ENCODE results near the gene GNAI2. TPM values are rescaled to one million over a fixed set of nuclear protein-coding genes. Genes with fewer than 3 reads are reported as not detected.

The GNAI2 gene
- total RNA-seq, 4 donors from 2014 or later, result 123 to 325 (median 173) TPM

DNA sequence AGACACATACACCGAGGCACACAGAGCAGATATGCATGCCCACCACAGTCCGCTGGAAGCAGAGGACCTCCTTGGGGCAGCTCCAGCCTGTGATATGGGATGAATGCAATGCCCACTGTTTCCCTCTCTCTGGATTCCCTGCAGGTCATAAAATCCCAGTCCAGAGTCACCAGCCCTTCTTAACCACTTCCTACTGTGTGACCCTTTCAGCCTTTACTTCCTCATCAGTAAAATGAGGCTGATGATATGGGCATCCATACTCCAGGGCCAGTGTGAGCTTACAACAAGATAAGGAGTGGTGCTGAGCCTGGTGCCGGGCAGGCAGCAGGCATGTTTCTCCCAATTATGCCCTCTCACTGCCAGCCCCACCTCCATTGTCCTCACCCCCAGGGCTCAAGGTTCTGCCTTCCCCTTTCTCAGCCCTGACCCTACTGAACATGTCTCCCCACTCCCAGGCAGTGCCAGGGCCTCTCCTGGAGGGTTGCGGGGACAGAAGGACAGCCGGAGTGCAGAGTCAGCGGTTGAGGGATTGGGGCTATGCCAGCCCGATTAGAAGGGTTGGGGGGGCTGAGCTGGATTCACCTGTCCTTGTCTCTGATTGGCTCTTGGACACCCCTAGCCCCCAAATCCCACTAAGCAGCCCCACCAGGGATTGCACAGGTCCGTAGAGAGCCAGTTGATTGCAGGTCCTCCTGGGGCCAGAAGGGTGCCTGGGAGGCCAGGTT is 44.9 kb upstream of the GNAI2 start, which contains the start of gene GNAT1:
Gene GNAT1, plus strand, starts transcription at position 675 of the 725 bp plus-strand sequence. CDS start 116 bp downstream, outside the sequence.
- DNase-seq, result no peak
- Histone ChIP-seq H3K36me3 (no peaks in the 10 kb centered on the region), H3K4me3 (no peak within 1 kb of the TSS), H3K4me1 (peaks cover 0 to 7% of the 10 kb centered on the region in 2 donors), H3K9me3 (no peaks in the 10 kb centered on the region), H3K27me3 (peaks cover 15 to 17% of the 10 kb centered on the region in 2 donors), H3K27ac (no peak within 1 kb of the TSS)
- intact Hi-C loops (cut with DNase I; ENCODE audit: low total_unique reads), result loop anchor here (5.0 kb wide), 2 partner anchors 36 to 86 kb away; partner anchors contain the start of gene LSMEM2
- no peak for TF ChIP-seq POLR2A (IDR thresholded peaks at IDR 0.05)

DNA sequence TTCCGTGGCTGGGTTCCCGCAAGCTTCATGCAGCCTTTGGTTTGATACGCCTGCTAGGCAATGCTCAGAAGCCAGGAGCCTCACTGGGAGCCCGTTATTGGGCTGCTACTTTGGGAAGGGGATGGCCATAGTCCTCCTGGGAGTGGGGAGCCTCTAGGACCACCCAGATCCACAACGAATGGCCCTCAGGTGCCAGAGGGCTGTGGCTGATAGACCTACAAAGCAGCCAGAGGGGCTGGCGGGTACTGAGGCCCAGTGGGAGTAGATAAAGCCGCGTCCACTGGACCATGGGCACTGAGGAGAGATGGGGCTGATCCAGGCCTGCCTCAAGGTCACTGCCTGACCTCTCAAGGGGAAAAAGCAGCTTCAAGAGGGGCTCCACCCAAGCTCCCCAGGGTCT is 43.9 kb upstream of the GNAI2 start:
- intact Hi-C loops (cut with DNase I; ENCODE audit: low total_unique reads), result loop anchor here (5.0 kb wide), 2 partner anchors 35 to 85 kb away; partner anchors contain the start of gene LSMEM2
- H3K27ac ChIP-seq, result no peak overlapping the region
- H3K4me3 ChIP-seq, result no peak overlapping the region
- H3K27me3 ChIP-seq, result peaks cover 15 to 17% of the 10 kb centered on the region in 2 donors
- no peaks in the 10 kb centered on the region for H3K9me3 ChIP-seq
- H3K36me3 ChIP-seq, result no peaks in the 10 kb centered on the region
- DNase-seq, result no peak
- TF ChIP-seq, protein P1, sequence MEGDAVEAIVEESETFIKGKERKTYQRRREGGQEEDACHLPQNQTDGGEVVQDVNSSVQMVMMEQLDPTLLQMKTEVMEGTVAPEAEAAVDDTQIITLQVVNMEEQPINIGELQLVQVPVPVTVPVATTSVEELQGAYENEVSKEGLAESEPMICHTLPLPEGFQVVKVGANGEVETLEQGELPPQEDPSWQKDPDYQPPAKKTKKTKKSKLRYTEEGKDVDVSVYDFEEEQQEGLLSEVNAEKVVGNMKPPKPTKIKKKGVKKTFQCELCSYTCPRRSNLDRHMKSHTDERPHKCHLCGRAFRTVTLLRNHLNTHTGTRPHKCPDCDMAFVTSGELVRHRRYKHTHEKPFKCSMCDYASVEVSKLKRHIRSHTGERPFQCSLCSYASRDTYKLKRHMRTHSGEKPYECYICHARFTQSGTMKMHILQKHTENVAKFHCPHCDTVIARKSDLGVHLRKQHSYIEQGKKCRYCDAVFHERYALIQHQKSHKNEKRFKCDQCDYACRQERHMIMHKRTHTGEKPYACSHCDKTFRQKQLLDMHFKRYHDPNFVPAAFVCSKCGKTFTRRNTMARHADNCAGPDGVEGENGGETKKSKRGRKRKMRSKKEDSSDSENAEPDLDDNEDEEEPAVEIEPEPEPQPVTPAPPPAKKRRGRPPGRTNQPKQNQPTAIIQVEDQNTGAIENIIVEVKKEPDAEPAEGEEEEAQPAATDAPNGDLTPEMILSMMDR (IDR thresholded peaks at IDR 0.05), result no peak
- peaks cover 0 to 7% of the 10 kb centered on the region in 2 donors for H3K4me1 ChIP-seq

DNA sequence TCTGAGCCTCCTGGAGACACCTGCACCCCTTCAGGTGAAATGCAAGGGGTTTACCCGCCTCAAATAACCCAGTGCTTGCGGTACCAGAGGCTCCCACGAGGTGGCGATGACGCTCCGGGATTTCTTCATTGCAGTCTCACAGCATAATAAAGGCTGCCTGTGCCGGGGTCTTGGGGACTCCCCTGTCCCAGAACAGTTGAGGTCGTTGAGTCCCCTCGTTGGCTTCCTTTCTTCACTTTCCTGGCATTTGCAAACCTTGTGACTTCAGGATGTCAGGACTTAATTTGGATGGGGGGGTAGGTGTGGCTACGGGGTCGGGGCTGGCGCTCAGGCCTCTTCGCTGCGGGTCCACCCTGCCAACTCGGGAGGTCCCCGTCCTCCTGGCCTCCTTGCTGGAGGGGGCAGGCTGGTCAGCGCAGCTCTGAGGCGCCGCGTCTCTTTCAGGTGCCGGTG is 43.3 kb upstream of the GNAI2 start:
- peak; percentile 69 to 72 for DNase-seq
- intact Hi-C loops (cut with DNase I; ENCODE audit: low total_unique reads), result loop anchor here (5.0 kb wide), 2 partner anchors 35 to 85 kb away; partner anchors contain the start of gene LSMEM2

DNA sequence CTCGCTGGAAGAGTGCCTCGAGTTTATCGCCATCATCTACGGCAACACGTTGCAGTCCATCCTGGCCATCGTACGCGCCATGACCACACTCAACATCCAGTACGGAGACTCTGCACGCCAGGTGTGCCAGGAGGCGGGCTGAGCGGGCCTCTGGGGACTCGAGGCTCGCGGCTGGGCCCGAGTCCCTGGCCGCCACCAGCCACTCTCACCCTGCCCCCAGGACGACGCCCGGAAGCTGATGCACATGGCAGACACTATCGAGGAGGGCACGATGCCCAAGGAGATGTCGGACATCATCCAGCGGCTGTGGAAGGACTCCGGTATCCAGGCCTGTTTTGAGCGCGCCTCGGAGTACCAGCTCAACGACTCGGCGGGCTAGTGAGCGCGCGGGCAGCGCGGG is 42.7 kb upstream of the GNAI2 start:
- intact Hi-C loops (cut with DNase I; ENCODE audit: low total_unique reads), result loop anchor here (5.0 kb wide), 2 partner anchors 34 to 84 kb away; partner anchors contain the start of gene LSMEM2
- no peaks in the 10 kb centered on the region for H3K36me3 ChIP-seq

More for the DNA sequence above, 43.3 kb upstream of the GNAI2 start:
- peaks cover 15 to 17% of the 10 kb centered on the region in 2 donors for H3K27me3 ChIP-seq
- H3K9me3 ChIP-seq, result no peaks in the 10 kb centered on the region
- H3K4me3 ChIP-seq, result no peak overlapping the region
- TF ChIP-seq, protein P1 (IDR thresholded peaks at IDR 0.05), result peak; percentile 85 to 93 (median 86)
- TF ChIP-seq POLR2A (IDR thresholded peaks at IDR 0.05), result no peak
- H3K36me3 ChIP-seq, result no peaks in the 10 kb centered on the region
- no peak overlapping the region for H3K27ac ChIP-seq
- peaks cover 0 to 7% of the 10 kb centered on the region in 2 donors for H3K4me1 ChIP-seq

DNA sequence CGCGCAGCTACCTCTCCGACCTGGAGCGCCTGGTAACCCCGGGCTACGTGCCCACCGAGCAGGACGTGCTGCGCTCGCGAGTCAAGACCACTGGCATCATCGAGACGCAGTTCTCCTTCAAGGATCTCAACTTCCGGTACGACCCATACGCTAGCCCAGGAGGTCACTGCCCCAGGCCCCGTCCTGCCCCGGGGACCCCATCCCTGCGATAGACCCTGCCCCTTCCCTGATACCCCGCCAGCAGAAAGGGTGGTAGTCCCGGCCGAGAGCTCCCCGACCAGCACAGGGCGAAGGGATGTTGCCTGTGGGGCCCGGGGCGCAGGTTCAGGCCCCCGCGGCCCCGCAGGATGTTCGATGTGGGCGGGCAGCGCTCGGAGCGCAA is 42.3 kb upstream of the GNAI2 start:
- DNase-seq, result no peak
- H3K27me3 ChIP-seq, result peaks cover 15 to 17% of the 10 kb centered on the region in 2 donors
- intact Hi-C loops (cut with DNase I; ENCODE audit: low total_unique reads), result loop anchor here (5.0 kb wide), 2 partner anchors 34 to 84 kb away; partner anchors contain the start of gene LSMEM2
- no peaks in the 10 kb centered on the region for H3K36me3 ChIP-seq
- peaks cover 0 to 7% of the 10 kb centered on the region in 2 donors for H3K4me1 ChIP-seq
- TF ChIP-seq, protein P1 (IDR thresholded peaks at IDR 0.05), result no peak
- no peak for TF ChIP-seq POLR2A (IDR thresholded peaks at IDR 0.05)
- H3K9me3 ChIP-seq, result no peaks in the 10 kb centered on the region
- H3K27ac ChIP-seq, result no peak overlapping the region
- no peak overlapping the region for H3K4me3 ChIP-seq

More for the DNA sequence above, 42.7 kb upstream of the GNAI2 start:
- Histone ChIP-seq H3K4me1 (peaks cover 0 to 7% of the 10 kb centered on the region in 2 donors), H3K9me3 (no peaks in the 10 kb centered on the region), H3K27me3 (peaks cover 15 to 17% of the 10 kb centered on the region in 2 donors), H3K4me3 (no peak overlapping the region), H3K27ac (no peak overlapping the region)
- no peak for DNase-seq
- TF ChIP-seq, protein P1 (IDR thresholded peaks at IDR 0.05), result no peak
- TF ChIP-seq POLR2A (IDR thresholded peaks at IDR 0.05), result no peak
